ENCODE data around the gene PUM2.

PUM2 gene

DNA sequence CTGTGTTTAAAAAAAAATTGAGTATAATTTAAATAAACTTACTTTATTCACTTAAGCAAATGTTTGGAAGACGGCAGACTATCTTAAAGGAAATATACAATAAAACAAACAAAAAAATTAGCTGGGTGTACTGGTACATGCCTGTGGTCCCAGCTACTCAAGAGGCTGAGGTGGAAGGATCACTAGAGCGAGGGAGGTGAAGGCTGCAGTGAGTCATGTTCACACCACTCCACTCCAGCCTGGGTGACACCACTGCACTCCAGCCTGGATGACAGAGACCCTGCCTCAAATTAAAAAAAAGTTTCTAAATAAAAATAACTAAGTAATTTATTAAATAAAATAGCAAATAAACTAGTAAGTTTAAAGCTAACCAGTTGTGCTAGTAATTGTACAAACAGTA lies 7.5 kb downstream of the PUM2 start:
- no peak for DNase-seq

DNA sequence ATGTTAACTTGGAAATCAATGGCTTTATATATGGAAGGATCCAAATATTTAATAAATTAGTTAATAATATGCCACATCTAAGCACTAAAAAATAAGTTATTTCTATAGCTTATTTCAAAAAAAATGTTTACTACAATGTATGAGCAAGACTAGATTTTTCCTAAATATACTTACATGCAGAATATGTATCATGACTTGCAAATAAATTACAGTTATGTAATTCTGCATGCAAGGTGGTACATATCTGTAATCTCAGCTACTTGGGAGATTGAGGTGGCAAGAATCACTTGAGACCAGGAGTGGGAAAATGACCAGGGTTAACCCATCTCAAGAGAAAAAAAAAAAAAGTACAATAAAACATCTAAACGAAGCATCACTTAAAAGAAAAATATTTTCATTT lies 11.6 kb downstream of the PUM2 start:
- no peak for DNase-seq

DNA sequence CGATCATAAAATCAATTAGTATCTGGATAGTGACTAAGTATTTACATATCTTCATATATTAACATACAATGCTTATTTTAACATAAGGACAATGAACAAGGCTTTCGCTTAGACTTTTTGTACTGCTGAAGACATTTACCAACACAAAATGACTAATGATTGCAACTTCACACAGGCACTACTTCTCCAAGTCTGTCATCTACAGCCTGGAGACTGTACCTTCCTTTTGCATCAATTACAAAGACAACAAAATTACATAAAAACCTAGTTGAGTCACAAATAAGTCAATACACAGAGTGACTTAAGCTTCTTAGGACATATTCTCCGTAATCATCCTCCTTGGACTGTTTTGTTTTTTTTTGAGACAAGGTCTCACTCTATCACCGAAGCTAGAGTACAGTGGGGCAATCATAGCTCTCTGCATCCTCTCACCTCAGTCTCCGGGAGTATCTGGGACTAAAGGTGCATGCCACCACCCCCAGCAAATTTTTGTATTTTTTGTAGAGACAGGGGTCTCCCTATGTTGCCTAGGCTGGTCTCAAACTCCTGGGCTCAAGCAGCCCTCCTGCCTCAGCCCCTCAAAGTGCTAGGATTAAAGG lies 15.9 kb downstream of the PUM2 start:
- DNase-seq, result no peak

DNA sequence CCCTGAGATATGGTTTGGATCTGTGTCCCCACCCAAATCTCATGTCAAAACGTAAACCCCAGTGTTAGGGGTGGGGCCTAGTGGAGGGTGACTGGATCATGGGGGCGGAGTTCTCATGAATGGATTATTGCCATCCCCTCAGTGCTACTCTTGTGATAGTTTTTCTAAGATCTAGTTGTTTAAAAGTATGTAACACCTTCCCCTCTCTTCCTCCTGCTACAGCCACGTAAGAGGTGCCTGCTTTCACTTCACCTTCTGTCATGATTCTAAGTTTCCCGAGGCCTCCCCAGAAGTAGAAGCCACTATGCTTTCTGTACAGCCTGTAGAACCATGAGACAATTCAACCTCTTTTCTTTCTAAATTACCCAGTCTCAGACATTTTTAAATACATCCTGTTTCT lies 16.9 kb downstream of the PUM2 start:
- DNase-seq, result no peak

DNA sequence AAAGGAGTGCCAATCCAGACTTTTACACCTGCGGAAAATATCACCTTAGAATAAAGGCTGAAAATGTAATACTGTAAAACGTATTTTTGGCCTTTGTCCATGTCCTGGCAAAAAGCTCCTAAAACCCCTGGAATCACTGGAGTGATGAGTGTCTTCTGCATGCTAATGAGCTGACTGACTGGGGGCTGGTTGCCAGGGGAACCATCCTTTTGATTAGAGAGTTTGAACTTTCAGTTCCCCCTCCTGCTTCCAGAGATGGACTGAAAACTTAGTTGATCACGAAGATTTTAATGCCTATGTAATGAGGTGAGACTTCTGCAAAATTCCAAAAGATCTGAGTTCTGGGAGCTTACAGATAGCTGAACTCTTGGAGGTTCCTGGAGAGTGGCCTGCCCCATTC lies 20.5 kb downstream of the PUM2 start:
- DNase-seq, result no peak

DNA sequence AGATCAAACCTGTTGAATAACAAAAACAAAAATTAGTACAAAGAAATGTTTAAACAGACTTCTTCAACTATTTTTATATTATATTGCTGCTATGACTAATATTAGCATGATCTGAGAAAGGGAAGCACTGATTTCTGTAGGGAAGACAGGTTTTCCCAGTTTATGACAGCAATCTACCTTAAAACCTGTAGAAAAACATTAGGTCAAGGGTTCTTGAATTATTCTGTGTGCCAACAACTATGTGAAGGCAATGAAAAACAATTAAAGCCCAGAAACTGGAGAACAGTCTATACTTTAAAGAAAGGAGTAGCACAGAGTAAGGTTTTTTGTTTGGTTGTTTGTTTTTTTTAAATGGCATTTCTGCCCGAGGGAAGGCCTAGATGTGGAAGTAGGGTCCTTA lies 23.3 kb downstream of the PUM2 start:
- no peak for DNase-seq

DNA sequence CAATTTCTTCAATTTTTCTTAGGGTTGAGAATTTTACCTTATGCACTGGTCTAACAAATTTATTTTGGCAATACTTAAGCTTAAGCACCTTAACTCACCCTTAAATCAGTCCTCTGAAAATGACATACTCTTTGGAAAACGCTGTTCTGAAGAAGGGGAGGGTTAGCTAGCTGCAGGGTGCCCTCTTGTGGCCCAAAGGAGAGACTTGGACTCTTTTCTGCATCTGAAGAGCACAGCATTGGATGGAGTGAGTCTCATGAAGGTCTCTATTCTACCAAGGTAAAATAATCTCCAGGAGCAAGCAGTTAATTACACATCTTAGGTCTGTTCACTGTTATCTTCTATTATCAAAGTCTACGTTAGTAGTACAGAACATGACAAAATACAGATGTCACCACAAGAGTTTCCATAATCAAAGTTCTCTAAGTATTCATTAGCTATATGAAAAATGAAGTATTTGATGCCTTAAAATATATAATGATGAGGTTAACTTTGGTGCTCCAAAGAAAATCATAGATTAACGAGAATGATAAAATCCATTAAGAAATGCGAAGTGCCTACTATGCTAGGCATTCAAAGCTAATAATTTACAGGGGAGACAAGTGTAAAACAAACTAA lies 24.4 kb downstream of the PUM2 start:
- peak; percentile 66 for DNase-seq

DNA sequence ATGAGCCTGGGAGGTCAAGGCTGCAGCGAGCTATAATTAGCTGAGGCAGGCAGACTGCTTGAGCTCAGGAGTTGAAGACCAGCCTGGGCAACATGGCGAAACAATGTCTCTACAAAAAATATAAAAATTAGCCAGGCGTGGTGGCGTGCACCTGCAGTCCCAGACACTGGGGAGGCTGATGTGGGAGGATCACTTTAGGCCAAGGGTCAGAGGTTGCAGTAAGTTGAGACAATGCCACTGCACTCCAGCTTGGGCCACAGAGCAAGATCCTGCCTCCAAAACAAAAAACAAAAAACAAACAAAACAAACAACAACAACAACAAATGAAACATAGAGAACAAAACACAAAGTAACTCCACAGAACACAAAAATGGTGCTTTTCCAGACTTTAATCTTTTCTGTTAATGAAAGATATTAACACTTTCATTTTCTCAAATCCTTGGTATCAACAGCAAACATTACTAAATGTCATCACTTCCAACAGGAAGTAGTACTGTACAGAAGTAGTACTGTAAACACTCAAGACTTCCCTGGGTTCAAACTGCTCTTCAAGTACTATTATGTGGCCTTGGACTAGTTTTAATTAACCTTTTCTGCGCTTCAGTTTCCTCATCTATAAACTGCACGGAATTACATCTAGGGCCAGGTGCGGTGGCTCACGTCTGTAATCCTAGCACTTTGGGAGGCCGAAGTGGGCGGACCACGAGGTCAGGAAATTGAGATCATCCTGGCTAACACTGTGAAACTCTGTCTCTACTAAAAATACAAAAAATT lies 27.9 kb downstream of the PUM2 start:
- DNase-seq, result no peak

DNA sequence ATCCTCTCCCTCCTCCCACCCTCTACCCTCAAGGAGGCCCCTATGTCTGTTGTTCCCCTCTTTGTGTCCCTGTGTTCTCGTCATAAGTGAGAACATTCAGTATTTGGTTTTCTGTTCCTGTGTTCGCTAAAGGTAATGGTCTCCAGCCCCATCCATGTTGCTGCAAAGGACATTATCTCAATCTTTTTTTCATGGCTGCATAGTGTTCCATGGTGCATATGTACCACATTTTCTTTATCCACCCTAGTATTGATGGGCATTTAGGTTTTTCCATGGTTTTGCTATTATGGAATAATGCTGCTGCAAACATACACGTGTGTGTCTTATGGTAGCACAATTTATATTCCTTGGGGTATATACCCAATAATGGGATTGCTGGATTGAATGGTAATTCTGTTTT lies 33.0 kb downstream of the PUM2 start:
- no peak for DNase-seq

DNA sequence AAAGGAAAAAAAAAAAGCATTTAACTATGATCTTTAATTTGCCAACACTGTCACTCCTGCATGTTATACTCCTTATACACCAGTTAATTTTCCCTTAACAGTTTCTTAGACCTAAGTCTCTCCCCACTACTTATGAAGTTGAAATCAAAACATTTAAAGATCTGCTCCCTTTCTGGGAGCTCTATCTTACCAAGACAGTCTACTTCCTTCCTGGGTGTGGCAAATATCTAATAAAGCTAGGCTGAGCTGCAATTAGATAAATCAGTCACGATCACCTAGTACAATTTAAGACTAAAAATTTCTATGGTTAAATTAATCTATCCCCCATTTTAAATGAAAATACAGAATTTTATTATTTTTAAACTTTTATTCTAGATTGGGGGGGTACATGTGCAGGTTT lies 33.4 kb downstream of the PUM2 start:
- peak; percentile 8 for DNase-seq

DNA sequence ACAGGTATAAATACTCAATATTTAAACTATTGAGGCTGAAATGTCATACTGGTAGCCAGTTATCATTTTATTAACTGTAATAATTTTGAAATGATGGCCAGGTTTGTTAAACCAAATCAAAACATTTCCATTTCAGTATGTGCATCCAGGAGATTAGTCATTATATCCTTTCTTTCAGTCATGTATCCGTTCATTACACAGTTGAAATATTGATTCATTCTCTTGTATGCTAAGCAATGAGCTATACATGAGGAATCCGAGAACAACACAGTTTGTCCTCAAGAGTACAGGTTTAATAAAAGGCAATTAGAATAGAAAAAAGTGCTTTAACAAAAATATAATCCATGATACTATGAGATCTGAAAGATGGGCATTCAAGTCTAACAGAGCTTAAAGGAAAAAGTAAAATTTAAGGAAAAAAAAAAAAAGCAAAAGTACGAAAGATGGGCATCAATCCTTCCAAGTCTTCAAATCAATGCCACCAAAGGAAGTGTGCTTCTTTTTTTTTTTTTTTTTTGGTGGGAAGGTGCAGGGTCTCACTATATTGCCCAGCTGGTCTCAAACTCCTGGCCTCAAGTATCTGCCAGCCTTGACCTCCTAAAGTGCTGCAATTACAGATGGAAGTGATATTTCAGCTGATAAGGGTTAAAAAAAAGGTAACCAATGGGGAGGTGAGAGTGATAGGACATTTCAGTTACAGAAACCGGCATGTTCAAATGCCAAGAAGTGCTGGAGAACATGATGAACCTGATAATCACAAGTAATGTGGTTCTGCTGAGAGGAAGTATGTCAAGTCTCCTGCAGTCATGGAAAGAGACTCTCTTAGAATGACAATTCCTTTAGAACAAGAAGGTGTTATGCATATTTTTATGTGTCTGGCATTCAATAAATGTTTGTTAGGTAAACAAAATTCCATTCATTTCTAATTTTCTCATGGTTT lies 35.8 kb downstream of the PUM2 start:
- no peak for DNase-seq

DNA sequence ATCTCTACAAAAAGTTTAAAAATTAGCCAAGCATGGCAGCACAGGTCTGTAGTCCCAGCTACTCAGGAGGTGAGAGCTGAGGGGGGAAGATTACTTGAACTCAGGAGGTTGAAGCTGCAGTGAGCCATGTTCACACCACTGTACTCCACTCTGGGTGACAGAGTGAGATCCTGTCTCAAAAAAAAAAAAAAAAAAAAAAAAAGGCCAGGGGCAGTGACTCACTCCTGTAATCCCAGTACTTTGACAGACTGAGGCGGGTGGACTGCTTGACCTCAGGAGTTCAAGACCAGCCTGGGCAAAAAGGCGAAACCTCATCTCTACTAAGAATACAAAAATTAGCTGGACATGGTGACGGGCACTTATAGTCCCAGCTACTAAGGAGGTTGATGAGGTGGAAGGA lies 37.0 kb downstream of the PUM2 start:
- no peak for DNase-seq

DNA sequence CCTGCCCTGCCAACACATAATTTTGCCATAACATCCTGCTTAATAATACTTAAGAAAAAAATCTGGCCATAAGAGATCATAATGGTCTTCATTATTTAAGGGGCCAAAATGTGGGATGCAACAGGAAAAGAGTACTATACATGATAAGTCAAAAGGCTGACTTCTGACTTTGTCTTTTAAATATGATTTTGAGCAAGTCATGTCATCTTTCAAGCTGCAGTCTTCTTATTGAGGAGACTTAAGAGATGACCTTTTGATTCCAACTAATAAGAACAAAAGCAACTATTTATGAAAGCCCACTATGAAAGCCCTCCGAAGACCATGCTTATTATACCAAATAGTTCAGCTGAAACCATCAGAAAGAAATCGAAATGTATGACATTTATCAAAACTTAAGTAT lies 41.6 kb downstream of the PUM2 start:
- DNase-seq, result no peak

DNA sequence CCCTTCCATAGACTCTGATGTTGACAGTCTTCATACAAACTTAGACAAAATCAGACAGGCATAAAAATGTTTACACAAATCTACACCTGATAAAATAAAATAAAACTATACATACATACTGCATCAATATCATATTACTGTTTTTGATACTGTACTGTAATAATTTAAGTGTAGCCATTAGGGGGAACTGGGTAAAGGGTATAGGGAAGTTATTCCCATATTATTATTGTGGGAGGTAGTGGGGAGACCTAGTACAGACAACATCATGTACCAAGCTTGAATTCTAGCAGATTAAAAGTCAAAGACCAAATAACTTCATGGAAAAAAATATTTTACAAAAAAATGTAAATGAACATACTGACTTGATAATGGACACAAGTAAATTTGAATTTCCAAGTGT lies 43.3 kb downstream of the PUM2 start:
- no peak for DNase-seq

DNA sequence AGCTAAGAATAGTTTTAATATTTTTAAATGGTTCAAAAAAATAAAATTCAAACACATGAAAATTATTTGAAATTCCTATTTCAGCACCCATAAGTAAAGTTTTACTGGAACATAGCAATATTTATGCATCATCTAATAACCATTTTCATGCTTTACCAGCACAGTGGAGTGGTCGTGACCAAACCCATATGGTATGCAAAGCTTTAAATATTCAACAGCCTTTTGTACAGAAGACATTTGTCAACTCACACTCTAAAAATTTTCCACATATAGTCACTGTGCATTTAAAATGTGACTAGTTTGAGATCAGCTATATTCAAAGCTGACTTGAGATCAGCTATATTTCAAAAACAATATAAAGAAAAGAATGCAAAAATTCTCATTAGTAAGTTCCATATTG lies 46.2 kb downstream of the PUM2 start:
- no peak for DNase-seq

DNA sequence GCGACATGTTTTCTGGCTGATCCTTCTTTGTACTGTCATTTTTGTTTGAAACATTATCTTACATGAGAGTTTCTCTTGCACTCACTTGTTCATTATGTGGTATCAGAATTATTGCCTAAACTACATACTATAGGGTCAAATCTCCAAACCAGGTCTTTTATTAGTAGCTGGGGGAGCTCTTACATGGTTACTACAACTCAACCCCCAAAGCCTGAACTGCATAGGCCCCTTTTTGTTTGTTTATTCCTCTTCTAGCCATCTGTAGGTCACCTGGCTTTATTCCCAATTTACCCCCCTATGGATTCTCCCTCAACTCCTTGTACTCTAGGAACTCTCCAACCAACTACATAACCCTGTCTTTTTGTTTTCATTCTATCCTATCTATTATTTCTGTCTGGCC lies 46.7 kb downstream of the PUM2 start:
- no peak for DNase-seq

DNA sequence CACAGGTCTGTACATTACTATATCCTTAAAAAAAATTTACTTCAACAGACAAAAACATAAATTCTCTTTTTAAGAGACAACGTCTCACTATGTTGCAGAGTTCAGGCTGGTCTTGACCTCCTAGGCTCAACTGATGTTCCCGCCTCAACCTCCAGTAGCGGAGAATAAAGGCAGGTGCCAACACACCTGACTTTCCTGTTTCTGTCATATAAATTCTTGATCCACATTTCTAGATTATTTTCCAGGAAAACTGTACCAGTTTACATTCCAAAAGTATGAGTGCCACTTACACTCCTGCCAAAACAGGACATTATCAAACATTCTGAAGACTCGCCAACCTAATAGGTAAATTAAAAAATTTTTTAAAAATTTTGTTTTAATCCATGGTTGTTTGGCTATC lies 48.6 kb downstream of the PUM2 start:
- DNase-seq, result no peak

DNA sequence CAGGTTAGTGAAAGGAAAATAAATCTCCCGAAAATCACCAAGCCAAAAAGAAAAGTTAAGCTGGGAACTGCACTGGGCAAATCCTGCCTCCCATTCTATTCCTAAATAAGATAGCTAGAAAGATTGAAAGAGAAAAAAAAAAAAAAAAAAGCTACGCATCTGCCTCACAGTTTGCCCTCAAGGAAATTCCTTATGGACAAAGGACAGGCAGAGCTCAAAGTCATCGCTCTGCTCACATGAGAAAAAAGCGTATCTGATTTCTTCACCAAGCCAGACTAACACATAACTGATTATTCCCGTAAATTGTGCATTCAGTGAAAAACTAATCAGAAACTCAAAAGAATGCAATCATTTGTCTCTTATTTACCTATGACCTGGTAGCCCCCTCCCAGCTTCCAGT lies 50.0 kb downstream of the PUM2 start:
- DNase-seq, result no peak

DNA sequence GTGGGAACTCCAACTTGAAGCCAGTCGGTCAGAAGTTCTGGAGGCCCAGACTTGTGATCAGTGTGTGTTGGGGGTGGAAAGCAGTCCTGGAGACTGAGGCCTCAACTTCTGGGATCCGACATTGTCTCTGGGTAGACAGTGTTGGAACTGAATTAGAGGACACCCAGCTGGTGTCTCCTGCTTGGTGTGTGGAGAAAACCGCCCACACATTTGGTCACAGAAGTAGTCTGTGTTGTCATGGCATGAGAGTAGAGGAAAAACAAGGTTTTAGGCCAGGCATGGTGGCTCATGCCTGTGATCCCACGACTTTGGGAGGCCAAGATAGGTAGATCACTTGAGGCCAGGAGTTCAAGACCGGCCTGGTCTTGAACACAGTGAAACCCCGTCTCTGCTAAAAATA lies 51.5 kb downstream of the PUM2 start:
- no peak for DNase-seq

DNA sequence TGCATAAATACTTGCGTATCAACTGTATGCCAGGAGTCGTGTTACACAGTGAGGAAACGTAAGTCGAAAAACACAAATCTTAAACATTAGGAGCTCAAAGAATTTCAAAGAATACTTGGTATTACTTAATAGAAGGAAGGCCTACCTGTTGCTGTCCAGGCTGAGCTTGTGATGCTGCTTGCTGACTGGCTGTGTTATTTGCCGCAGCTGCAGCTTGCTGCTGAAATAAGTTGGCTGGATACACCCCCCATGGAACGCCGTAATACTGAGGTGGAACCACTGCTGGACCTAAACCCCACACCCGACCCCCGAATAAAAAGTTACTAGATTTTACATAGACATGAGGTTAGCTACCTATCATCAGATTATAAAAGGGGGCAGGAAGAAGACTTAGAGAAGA lies 56.4 kb downstream of the PUM2 start:
- DNase-seq, result no peak

DNA sequence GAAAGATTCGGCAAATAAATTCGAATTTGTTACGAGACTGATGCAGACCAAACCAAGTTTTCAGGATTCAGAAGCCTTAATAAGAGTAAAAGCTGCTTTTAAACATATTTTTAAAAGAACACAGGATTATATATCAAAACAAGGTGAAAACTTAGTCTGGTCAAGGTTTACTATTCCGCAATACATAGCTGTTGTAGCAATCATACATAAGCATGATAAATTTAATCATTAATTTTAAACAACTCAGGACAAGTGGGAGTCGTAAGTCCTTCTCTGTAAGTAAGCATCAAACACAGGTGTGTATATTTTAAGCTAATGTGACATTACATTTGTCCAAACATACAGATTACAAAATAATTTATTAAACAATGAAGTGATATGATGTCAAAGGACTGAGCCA lies 57.7 kb downstream of the PUM2 start:
- no peak for DNase-seq

DNA sequence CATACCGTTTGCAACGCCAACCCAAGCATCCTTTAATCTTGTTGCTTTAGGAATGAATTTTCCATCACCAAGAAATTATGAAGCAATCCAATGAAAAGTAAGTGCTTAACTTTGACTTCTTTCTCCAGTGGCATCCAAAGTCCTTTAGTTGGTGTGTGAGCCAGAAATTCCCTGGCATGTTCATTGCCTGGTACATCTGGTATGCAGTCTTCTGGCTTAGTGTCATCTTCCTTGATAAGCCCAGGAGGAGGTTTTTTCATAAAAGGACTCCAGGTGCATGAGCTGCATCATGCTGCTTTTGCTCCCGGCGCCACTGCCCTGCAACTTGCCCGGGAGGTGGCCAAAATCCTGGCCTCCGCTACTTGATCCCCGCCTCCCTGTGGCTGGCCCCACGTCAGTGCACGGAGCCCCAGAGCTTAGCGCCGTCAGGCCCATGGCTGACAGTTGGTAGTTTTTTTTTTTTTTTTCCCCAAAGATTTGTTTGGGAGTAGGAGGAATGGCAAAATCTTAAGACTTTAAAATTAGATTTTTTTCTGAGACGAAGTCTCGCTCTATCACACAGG lies 58.7 kb downstream of the PUM2 start:
- DNase-seq, result no peak

DNA sequence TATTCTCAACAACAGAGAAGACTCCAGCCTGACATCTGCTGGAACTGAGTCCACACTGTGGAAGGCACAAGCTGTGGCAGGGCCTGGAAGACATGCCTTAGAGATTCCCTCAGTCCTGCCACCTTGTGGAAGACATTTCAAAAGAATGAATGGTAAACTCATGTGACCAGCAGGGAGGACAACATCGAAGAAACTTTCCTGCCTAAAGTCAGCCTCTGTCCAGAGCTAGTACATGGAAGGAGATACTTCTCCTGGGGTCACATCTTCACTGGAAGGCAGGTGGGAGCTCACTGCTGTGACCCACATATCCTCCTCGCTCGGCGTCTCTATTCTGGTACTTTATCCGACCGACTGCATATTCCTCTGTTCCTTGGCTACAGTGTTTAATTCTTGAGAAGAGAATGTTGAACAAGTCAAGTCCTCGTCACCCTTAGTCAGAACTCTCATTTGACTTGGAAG lies 59.5 kb downstream of the PUM2 start:
- peak; percentile 23 for DNase-seq
